Upper lobe of right lung (tissue), 1 donor: Measurements from ENCODE around the gene PPL. TPM values are rescaled to one million over a fixed set of nuclear protein-coding genes. Genes with fewer than 3 reads are reported as not detected.

Experiments used
- ATAC-seq: fragments of 200-7000 bp; cut with Tn5 transposase; one replicate; pipeline ENCODE4 v1.9.1; 2020; ENCODE audit warnings: mild to moderate bottlenecking, moderate library complexity
- DNase-seq: peaks from one replicate; pipeline ENCODE4 v3.0.0-alpha.2; 2020
- H3K27ac ChIP-seq: fragments of 200-600 bp; one replicate; pipeline ENCODE4 v1.8.0; 2022
- H3K27me3 ChIP-seq: fragments of 200-600 bp; one replicate; pipeline ENCODE4 v1.8.0; 2022; ENCODE audit warnings: mild to moderate bottlenecking
- H3K36me3 ChIP-seq: fragments of 200-600 bp; one replicate; pipeline ENCODE4 v1.8.0; 2022
- H3K4me1 ChIP-seq: fragments of 200-600 bp; one replicate; pipeline ENCODE4 v1.8.0; 2022
- H3K4me3 ChIP-seq: fragments of 200-600 bp; one replicate; pipeline ENCODE4 v1.8.0; 2022; ENCODE audit warnings: mild to moderate bottlenecking
- H3K9me3 ChIP-seq: fragments of 200-600 bp; one replicate; pipeline ENCODE4 v1.8.0; 2022
- intact Hi-C: fragments of 100-400 bp; cut with DNase I; formaldehyde crosslinking; loops from one replicate; pipeline ENCODE4 v1.11.0; 2022
- total RNA-seq: library from RNA; stranded (reverse); fragmentation: NEBNext Ultra II Directional; extraction: Animal tissue kit (Norgen Biotek cat#: 25700); gene quantifications from one replicate; pipeline ENCODE4 v1.2.1, GENCODE V29; 2021
- TF ChIP-seq, protein P1 (sequence below): fragments of 200-600 bp; IDR thresholded peaks from one replicate; pipeline ENCODE4 v1.8.0; 2022; ENCODE audit warnings: antibody characterized with exemption
- donor health status: DM: no; HTN: yes; CAD: no; lungs with severe emphysema.

The PPL gene
- total RNA-seq, 1 donor from 2014 or later, result 78.1 TPM

DNA sequence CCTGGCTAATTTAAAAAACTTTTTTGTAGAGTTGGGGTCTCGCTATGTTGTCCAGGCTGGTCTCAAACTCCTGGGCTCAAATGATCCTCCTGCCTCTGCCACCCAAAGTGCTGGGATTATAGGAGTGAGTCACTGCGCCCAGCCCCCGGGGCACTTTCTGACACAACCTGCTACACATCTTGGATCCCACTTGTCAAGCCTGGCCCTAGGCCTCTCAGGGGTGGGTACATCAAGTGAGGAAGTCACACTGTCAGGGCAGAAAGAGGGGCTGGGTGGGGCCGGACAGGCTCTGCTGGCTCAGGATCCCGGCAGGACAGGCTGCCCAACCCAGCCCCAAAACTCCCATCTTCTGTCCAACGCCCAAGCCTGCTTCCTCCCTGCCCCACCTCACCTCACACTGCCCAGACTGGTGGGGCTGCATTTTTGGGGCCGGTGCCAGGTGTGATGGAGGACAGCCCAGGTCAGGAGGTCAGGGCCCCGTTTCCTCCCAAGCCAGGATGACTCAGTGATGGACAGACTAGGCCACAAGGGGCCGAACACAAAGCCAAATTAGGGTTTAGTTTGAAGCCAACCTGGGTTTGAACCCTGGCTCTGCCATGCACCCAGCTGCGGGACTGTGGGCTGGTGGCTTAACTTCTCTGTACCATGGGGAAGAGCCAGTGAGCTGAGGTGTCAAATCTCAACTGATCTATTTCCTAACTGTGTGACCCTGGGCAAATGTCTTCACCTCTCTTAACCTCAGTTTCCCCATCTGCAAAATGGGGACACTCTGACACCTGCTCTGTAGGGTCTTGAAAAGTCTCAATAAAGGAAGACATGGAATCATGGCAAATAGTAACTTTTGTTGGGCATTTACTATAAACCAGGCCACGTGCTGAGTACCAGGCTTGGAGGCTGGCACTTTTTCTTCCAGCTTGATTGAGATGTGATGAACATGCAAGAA, 8.9 kb upstream of the PPL start:
- no peaks in the 10 kb centered on the region for H3K9me3 ChIP-seq
- ATAC-seq (peak; percentile 13), DNase-seq (peak; percentile 78)
- intact Hi-C loops, result no loop called here
- no peak overlapping the region for H3K4me3 ChIP-seq
- no peaks in the 10 kb centered on the region for H3K36me3 ChIP-seq
- H3K27ac ChIP-seq, result peak overlapping the region; percentile 73
- peaks cover 37% of the 10 kb centered on the region for H3K4me1 ChIP-seq
- no peaks in the 10 kb centered on the region for H3K27me3 ChIP-seq
- TF ChIP-seq, protein P1, sequence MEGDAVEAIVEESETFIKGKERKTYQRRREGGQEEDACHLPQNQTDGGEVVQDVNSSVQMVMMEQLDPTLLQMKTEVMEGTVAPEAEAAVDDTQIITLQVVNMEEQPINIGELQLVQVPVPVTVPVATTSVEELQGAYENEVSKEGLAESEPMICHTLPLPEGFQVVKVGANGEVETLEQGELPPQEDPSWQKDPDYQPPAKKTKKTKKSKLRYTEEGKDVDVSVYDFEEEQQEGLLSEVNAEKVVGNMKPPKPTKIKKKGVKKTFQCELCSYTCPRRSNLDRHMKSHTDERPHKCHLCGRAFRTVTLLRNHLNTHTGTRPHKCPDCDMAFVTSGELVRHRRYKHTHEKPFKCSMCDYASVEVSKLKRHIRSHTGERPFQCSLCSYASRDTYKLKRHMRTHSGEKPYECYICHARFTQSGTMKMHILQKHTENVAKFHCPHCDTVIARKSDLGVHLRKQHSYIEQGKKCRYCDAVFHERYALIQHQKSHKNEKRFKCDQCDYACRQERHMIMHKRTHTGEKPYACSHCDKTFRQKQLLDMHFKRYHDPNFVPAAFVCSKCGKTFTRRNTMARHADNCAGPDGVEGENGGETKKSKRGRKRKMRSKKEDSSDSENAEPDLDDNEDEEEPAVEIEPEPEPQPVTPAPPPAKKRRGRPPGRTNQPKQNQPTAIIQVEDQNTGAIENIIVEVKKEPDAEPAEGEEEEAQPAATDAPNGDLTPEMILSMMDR, result no peak

DNA sequence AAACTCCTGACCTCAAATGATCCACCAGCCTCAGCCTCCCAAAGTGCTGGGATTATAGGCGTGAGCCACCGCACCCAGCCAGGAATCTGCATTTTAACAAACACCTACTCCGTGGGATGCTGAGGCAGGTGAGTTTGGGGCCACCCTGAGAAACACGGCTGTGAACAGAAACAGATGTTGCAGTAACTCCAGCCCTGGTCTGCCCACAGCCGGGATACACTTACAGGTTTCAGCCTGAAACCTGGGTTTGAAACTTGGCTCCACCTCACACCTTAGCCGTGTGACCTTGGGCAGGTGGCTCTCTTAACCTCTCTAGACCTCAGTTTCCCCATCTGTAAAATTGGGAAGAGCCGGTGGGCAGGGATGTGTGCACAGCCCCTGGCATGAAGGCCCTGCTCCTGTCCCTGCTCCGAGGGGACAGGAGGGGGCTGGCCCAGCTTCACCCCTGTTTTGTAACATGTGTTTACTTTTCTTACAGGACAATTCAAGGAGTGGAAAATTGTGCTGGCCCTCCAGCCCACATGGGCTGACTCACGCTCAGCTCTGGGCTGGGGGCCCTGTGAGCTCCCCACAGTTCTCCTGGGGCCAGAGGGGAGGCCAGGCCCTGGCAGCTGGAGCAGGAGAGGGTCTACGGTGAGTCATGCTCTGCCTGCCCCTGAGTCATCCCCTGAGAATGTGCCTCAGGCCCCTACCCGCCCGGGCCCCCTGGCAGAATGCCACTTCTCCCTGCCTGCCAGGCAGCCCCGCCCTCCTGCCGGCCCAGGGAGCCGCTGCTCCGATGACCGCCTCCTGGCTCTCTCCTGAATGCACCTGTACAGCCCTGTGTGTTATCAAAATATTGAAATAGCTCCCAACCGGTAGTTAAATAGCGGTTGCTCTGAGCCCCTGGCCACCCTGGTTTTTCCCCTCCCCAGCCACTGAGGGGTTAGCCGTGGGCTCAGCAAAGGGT, 7.7 kb upstream of the PPL start:
- no peak overlapping the region for H3K4me3 ChIP-seq
- no peaks in the 10 kb centered on the region for H3K9me3 ChIP-seq
- ATAC-seq, result peak; percentile 90
- intact Hi-C loops, result no loop called here
- H3K36me3 ChIP-seq, result no peaks in the 10 kb centered on the region
- peak; percentile 95 for DNase-seq
- H3K27ac ChIP-seq, result peak overlapping the region; percentile 73
- TF ChIP-seq, protein P1, result no peak
- H3K27me3 ChIP-seq, result no peaks in the 10 kb centered on the region
- peaks cover 37% of the 10 kb centered on the region for H3K4me1 ChIP-seq

DNA sequence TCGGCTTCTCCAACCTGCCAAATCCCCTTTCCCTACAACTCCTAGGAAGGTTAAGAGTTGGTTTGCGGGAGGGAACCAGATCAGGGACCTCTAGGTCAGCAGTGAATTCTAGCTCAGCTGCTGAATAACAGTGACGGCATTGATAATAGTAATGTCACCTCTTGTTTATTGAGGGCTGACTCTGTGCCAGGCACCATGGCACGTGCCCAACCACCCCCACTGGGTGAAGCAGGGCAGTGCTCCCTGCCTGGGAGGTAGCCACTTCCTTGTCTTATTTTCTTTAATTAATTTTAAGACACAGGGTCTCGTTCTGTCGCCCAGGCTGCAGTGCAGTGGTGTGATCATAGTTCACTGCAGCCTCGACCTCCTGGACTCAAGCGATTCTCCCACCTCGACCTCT, 5.5 kb upstream of the PPL start:
- Histone ChIP-seq H3K36me3 (no peaks in the 10 kb centered on the region), H3K4me3 (no peak overlapping the region), H3K9me3 (no peaks in the 10 kb centered on the region), H3K4me1 (peaks cover 43% of the 10 kb centered on the region), H3K27me3 (peaks cover 1% of the 10 kb centered on the region), H3K27ac (peak overlapping the region; percentile 70)
- peak; percentile 39 for DNase-seq
- no peak for ATAC-seq
- TF ChIP-seq, protein P1, result no peak
- intact Hi-C loops, result no loop called here

DNA sequence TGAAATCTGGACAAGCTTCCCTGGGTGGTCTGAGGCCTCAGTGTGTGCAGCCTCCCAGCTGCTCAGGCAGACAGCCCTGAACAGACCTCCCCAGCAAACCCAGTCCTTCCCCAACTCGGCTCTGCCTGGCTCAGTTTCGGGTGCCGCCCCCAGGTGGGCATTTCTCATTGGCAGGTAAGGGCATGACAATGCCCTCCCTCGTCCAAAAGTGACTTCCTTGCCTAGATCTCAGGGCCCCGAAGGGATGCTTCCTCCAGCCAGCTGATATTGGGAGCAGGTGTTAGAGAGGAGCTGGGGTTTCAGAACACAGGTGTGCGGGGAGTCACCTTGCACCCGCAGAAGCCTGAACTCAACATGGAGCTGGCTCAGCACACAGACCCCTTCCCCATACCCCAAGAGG, 3.8 kb upstream of the PPL start:
- ATAC-seq, result no peak
- Histone ChIP-seq H3K4me1 (peaks cover 53% of the 10 kb centered on the region), H3K36me3 (no peaks in the 10 kb centered on the region), H3K27me3 (peaks cover 8% of the 10 kb centered on the region), H3K27ac (no peak overlapping the region), H3K9me3 (no peaks in the 10 kb centered on the region), H3K4me3 (no peak overlapping the region)
- DNase-seq, result no peak
- TF ChIP-seq, protein P1, result no peak
- intact Hi-C loops, result no loop called here

DNA sequence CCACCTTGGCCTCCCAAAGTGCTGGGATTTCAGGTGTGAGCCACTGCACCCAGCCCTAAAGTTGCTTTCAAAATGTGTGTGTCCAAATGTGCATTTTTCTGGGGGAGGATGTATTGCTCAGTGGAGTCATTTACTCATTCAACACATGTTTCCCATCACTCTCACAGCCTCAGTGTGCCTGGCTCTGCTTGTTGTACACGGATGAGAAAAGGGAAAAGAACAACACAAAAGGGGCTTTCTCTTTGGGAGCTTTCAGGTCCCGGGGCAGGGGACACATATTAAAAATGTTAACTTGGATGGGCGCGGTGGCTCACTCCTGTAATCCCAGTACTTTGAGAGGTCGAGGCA, 1.7 kb upstream of the PPL start:
- Histone ChIP-seq H3K36me3 (no peaks in the 10 kb centered on the region), H3K27ac (no peak overlapping the region), H3K4me1 (peaks cover 42% of the 10 kb centered on the region), H3K9me3 (no peaks in the 10 kb centered on the region), H3K4me3 (no peak overlapping the region), H3K27me3 (peaks cover 8% of the 10 kb centered on the region)
- intact Hi-C loops, result no loop called here
- DNase-seq (no peak), ATAC-seq (no peak)
- TF ChIP-seq, protein P1, result no peak
